ENCODE measurements around the gene ST3GAL3. TPM values are rescaled to one million over a fixed set of nuclear protein-coding genes. Genes with fewer than 3 reads are reported as not detected.

The ST3GAL3 gene
- total RNA-seq, 4 donors from 2014 or later, result 4.4 to 19.0 (median 6.1) TPM

DNA sequence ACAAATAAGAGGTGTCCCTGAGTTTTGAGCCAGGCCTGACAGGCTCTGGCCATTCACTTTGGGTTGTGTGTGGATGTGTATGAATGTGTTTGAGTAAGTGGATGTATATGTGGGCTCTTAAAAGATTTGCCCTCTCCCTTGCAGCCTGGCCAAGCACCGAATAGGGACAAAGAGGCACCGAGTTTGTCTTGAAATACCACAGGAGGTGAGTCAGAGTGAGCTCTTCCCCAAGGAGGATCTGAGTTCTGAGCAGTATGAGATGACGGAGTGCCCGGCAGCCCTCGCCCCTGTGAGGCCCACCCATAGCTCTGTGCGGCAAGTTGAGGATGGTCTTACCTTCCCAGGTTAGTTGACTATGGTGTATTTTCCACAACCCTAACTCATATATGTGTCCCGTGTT lies 38.4 kb upstream of the ST3GAL3 start:
- no peaks in the 10 kb centered on the region for H3K4me1 ChIP-seq
- H3K36me3 ChIP-seq, result peaks cover 0 to 100% (median 6%) of the 10 kb centered on the region in 3 donors
- no peak overlapping the region for H3K27ac ChIP-seq
- no peak overlapping the region for H3K4me3 ChIP-seq
- H3K9me3 ChIP-seq, result no peaks in the 10 kb centered on the region
- no peak for DNase-seq
- no peak for TF ChIP-seq POLR2A (IDR thresholded peaks at IDR 0.05)
- TF ChIP-seq, protein P1, sequence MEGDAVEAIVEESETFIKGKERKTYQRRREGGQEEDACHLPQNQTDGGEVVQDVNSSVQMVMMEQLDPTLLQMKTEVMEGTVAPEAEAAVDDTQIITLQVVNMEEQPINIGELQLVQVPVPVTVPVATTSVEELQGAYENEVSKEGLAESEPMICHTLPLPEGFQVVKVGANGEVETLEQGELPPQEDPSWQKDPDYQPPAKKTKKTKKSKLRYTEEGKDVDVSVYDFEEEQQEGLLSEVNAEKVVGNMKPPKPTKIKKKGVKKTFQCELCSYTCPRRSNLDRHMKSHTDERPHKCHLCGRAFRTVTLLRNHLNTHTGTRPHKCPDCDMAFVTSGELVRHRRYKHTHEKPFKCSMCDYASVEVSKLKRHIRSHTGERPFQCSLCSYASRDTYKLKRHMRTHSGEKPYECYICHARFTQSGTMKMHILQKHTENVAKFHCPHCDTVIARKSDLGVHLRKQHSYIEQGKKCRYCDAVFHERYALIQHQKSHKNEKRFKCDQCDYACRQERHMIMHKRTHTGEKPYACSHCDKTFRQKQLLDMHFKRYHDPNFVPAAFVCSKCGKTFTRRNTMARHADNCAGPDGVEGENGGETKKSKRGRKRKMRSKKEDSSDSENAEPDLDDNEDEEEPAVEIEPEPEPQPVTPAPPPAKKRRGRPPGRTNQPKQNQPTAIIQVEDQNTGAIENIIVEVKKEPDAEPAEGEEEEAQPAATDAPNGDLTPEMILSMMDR (IDR thresholded peaks at IDR 0.05), result no peak
- no peaks in the 10 kb centered on the region for H3K27me3 ChIP-seq

DNA sequence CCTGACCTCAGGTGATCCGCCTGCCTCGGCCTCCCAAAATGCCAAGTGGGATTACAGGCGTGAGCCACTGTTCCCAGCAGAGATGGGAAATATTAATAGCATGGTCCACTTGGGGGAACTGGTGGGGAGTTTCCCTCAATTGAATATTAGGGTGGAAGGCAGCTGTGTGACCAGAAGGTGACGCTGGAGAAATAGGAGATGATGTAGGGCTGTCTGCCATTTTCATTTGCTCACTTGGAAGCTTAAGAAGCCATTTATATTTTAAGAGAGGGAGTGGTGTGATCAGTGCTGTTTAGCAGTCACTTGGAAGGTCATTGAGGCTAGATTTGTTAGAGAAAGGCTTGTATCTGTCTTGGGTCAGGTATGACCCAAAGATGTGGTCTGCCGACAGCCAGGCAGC lies 37.5 kb upstream of the ST3GAL3 start:
- no peaks in the 10 kb centered on the region for H3K27me3 ChIP-seq
- no peak overlapping the region for H3K4me3 ChIP-seq
- H3K27ac ChIP-seq, result no peak overlapping the region
- peaks cover 0 to 100% (median 6%) of the 10 kb centered on the region in 3 donors for H3K36me3 ChIP-seq
- no peak for TF ChIP-seq POLR2A (IDR thresholded peaks at IDR 0.05)
- TF ChIP-seq, protein P1 (IDR thresholded peaks at IDR 0.05), result no peak
- no peak for DNase-seq
- H3K4me1 ChIP-seq, result no peaks in the 10 kb centered on the region
- H3K9me3 ChIP-seq, result no peaks in the 10 kb centered on the region

DNA sequence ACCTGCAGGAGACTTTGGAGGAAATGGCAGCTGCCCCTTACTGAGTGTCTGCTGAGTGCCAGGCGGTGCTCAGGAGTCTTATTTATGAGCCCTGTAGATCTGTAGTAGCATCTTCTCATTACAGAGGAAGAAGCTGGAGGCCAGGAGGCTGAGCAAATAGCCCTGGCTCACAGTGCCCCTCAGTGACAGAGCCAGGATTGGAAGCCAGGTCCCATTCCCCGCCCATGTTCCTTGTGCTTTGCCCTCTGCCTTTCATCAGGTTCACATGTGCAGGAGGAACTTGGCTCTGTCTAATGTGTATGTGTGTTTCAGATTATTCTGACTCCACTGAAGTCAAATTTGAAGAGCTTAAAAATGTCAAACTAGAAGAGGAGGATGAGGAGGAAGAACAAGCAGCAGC lies 36.1 kb upstream of the ST3GAL3 start:
- H3K4me1 ChIP-seq, result no peaks in the 10 kb centered on the region
- peaks cover 0 to 100% (median 6%) of the 10 kb centered on the region in 3 donors for H3K36me3 ChIP-seq
- H3K27ac ChIP-seq, result no peak overlapping the region
- TF ChIP-seq, protein P1 (IDR thresholded peaks at IDR 0.05), result no peak
- TF ChIP-seq POLR2A (IDR thresholded peaks at IDR 0.05), result no peak
- H3K4me3 ChIP-seq, result no peak overlapping the region
- no peak for DNase-seq
- H3K9me3 ChIP-seq, result no peaks in the 10 kb centered on the region
- no peaks in the 10 kb centered on the region for H3K27me3 ChIP-seq

DNA sequence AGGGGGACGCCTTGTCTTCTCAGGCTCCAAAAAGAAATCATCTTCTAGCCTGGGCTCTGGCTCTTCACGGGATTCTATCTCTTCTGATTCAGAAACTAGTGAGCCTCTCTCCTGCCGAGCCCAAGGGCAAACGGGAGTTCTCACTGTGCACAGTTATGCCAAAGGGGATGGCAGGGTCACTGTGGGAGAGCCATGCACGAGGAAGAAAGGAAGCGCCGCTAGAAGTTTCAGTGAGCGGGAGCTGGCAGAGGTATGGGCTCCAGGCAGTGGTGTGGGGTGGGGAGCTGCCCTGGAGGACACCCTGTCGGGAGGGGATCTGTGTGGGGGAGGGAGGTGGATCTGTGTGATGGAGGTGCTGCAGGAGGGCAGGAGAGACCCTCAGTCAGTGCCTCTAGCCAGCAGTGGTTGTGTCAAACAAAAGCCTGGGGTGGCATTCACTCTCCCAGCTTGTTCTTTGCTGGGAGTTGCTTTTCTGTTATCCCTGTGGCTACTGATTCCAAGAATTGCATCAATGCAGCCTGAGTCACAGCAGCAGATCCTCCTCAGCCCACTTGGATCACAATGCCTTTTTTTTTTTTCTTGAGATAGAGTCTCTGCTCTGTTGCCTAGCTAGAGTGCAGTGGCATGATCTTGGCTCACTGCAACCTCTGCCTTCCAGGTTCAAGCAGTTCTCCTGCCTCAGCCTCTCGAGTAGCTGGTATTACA lies 35.6 kb upstream of the ST3GAL3 start:
- DNase-seq, result no peak
- no peaks in the 10 kb centered on the region for H3K4me1 ChIP-seq
- no peaks in the 10 kb centered on the region for H3K27me3 ChIP-seq
- TF ChIP-seq, protein P1 (IDR thresholded peaks at IDR 0.05), result no peak
- TF ChIP-seq POLR2A (IDR thresholded peaks at IDR 0.05), result no peak
- peaks cover 0 to 99% (median 6%) of the 10 kb centered on the region in 3 donors for H3K36me3 ChIP-seq
- no peak overlapping the region for H3K27ac ChIP-seq
- no peak overlapping the region for H3K4me3 ChIP-seq
- H3K9me3 ChIP-seq, result no peaks in the 10 kb centered on the region

DNA sequence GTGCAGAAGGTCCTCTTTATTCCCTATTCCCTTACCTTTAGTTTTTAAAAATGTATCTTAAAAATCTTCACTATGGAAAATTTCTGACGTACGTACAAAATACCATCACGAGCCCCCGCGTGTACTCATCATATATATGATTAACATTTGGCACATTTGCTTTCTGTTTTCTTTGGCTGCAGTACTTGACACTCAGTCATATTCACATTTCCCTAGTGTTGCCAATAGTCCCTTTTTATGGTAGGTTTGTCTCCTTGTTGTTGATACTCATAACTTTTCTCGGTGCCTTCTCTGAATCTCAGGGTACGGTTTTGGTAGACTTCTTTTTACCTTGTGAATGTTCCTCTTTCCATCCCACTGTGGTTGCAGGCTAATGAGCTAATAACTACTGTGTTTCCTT lies 34.1 kb upstream of the ST3GAL3 start:
- no peaks in the 10 kb centered on the region for H3K9me3 ChIP-seq
- H3K27ac ChIP-seq, result no peak overlapping the region
- H3K27me3 ChIP-seq, result no peaks in the 10 kb centered on the region
- peaks cover 0 to 93% (median 2%) of the 10 kb centered on the region in 3 donors for H3K36me3 ChIP-seq
- TF ChIP-seq, protein P1 (IDR thresholded peaks at IDR 0.05), result no peak
- TF ChIP-seq POLR2A (IDR thresholded peaks at IDR 0.05), result no peak
- no peak for DNase-seq
- no peak overlapping the region for H3K4me3 ChIP-seq
- no peaks in the 10 kb centered on the region for H3K4me1 ChIP-seq

All from Peyer's patch (tissue), 4 donors.